ENCODE results near the gene ZBTB16.
A peak's percentile ranks its signal among the peaks of the same experiment; 100 is the strongest.
"Not testable (repeated sequence)": the region's sequence is repeated elsewhere in the genome, so short reads cannot be mapped to it uniquely, and the experiment has no call there.

The ZBTB16 gene

GRCh38 chr11:114044042-114044871, 15.3 kb upstream of the ZBTB16 start:
- DNase-seq, result no peak

GRCh38 chr11:114047327-114047726, 12.2 kb upstream of the ZBTB16 start:
- DNase-seq, result no peak

DNA sequence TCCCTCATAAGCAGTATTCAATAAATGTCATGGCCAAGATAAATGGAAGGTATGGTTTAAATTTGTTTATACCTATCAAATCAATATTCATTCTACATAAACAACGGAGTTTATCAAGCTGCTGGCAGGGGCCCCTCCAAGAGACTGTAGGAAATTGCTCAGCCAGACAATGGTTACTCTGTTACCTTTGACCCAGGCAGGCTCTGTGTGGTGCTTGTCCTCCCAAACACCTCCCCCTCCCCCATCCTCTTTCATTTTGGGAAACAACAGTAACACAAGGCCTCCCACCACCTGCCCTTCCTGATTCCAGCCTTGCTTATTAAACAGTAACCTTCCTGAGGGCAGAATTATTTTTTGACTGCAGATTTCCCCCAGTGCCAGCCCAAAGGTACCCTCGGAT, 10.5 kb upstream of the ZBTB16 start:
- no peak for DNase-seq

DNA sequence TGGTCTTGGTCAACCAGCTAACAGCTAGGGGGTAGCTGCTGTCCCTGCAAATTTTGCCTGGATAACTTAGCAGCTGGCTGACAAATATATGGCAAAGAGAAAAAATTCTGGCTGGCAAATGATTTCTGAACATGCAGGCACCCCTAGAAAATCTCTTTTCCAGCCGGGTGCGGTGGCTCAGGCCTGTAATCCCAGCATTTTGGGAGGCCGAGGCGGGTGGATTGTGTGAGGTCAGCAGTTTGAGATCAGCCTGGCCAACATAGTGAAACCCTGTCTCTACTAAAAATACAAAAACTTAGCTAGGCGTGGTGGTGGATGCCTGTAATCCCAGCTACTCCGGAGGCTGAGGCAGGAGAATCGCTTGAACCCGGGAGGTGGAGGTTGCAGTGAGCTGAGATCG, 9.7 kb upstream of the ZBTB16 start:
- DNase-seq, result not testable (repeated sequence)

DNA sequence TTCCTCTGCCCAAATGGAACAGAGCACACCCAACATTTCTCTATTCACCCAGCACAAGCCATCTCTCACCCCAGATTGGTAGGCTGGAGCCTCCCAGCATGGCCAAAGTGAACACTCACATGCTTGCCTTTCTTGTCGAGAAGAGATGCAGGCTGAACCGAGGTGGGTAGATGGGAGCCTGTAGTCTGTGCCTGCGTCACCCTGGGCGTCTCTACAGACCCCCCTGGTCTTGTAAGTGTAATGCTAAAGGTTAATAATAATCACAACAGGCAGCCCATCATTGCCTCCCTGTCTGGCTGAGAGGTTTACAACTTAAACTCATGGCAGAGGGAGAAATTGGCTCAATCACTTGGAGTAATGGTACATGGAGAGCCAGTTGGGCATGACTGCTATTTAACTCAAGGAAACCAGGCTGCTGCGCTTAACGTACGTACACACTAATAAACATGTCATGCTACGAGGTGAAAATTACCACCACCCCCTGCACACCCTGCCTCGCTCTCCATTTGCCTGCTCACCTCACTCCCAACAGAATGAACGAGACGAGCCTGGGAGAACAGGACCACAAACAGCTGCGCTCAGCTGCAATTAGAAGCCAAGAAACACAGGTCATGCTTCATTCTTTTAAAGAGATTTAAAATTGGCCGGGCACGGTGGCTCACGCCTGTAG, 9.1 kb upstream of the ZBTB16 start:
- no peak for DNase-seq

- DNase-seq, result no peak
Observed at GRCh38 chr11:114051558-114051957, 8.0 kb upstream of the ZBTB16 start.

DNA sequence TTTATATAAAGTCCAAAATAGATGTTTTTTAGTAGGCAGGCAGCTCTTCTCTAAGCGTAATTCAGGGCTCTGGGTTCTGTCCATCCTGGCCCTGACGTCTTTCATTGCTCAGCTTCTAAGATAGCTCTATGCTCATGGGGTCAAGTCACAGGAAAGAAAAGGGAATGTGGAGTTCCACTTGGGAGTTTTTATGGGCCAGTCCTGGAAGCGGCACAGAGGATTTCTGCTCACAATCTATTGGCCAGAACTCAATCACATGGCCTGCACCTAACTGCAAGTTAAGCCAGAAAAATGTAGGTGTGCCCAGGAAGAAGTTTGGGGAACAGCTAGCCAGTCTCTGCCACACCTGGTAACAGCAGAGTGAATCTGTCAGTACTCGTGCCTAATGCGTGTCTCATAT, 7.4 kb upstream of the ZBTB16 start:
- DNase-seq, result no peak

DNA sequence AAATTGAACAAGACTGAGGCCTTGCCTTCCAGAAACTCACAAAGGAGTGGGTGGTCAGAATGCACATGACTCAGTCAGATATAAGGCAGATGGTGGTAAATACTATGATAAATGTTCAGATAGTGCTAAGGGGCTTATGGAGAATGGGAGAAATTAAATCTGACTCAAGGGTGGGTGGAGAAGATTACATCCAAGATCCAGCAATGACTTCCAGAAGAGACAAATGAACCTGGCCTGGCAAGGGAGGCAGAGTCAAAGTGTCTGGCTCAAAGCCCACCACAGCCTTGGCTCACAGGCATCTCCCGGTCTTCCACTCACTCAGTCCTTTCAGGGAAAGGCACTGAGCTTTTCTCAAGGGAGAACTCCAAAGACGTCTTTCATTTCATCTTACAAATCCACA, 6.1 kb upstream of the ZBTB16 start:
- no peak for DNase-seq

DNA sequence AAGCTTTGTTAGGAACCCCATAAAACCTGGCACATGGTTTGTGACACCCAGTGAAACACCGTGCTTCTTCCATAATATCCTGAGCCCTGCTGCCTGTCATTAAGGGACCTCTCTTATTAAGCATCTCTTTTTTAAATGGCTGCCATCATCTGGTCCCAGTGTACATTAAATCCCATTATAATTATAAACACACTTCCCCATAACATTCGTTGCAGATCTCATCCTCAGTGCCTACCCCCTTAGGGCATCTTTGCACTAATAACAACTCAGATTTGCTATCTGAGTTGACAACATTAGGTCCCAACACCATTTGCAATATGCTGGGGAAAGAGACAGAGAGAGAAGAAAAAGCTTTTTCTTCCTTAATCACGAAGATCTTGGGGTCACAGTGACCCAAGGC, 4.7 kb upstream of the ZBTB16 start:
- no peak for DNase-seq

DNA sequence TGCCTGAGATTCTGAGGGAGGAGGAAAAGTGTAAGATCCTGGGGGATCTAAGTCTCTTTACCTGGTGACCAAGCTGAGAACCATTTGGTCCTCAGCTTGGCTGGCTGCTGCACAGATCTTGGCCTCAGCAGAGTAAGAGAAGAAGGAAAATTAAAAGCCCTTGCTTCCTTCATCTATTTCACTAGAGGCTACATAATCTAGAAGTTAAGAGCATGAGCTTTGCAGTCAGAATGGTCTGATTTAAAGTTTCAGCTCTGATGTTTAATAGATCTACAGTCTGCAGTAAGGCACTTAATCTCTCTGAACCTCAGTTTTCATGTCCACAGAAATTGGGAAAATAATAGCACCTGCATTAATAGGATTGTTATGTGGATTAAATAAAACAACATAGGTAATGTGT, 3.1 kb upstream of the ZBTB16 start:
- no peak for DNase-seq

- DNase-seq, result peak; percentile 85
Observed at GRCh38 chr11:114057147-114057546, 2.4 kb upstream of the ZBTB16 start.

GRCh38 chr11:114057605-114058004, 1.9 kb upstream of the ZBTB16 start:
- DNase-seq, result no peak

GRCh38 chr11:114058026-114058706, 1.3 kb upstream of the ZBTB16 start:
- DNase-seq, result no peak

DNA sequence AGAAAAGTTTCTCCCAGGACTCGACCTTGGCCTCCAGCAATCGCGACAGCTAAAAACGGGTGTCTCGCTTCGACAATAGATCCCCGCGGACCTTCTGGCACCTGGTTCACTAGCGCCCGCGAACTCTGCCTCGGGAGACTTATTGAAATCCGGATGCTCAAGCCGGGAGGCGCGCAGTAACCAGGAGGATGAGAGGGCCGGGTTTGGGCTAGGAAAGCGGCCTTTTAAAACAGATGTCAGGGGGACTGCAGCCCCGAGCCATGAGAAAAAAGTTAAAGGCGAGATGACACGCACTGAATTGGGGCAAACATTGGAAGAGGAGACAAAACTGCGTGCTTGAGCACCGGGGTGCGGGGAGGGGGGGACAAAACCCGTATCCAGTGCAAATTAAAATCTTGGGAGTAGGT, 637 bp upstream of the ZBTB16 start:
- DNase-seq, result no peak

DNA sequence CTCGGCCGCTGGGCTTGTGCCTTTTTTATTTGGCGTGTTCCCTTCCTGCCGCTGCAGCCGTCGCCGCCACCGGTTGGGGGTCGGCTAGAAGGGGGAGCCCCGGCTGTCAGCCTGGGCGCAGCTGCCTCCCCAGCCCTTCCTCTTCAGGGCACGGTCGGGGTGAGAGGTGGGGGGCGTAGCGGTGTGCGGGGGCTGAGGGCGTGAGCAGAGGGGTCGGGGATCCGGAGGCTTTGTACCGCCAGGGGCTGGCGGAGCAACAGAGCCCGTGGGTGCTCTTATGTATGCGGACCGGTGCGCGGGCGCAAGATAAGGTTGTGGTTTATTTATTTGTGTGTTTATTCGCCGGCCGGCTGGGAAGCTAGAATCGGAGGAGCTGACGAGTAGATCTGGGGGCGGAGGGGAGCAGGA, 477 bp downstream of the ZBTB16 start:
- peak; percentile 95 for DNase-seq

DNA sequence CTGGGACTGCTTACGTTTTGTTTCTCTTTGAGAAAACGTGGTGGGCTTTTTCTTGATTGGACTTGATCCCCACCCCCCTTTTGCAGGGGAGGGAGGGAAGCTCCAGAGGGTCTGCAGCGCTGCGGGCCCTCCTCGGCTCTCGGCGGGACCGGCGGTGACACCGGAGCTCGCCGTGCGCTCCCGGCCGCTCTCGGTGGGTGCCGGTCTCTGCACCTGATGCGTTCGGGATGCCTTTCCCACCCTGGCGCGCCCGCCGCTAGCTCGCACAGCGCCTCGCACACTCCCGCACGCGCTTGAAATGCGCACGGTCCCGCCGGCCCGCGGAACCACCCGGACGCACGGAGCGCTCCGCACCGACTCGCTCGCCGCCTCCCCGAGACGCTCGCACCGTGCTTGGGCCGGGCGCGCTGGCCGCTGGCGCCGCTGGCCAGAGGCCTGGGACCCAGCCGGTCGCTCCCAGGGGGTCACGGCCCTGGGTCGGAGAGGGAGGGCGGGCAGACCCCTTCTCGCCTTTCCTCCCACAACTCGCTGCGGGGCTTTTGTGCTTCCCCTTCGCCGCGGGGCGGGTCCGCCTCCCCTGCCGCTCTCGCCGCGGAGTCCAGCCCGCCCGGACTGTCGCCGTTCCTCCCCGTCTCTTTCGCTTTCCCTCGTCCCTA, 1.0 kb downstream of the ZBTB16 start:
- DNase-seq, result peak; percentile 61

GRCh38 chr11:114061048-114061680, 1.7 kb downstream of the ZBTB16 start:
- DNase-seq, result peak; percentile 72

DNA sequence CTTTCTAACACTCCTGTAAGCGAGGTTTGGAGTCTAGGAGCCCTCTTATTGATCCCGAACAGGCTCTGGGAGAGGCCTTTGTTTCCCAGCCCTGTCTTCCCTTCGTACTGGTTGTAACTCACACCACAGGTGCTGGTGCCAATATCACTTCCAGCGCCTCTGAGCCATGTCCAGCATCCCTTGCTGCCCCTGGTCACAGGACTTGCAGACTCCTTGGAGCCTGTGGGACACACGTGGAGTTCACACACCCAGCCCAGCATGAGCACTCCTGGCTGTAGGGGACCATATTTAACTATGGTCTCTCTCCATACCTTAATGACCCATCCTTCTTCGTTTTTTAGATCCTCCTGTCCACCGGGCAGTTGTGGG, 2.2 kb downstream of the ZBTB16 start:
- no peak for DNase-seq

GRCh38 chr11:114062272-114062671, 2.8 kb downstream of the ZBTB16 start:
- no peak for DNase-seq

GRCh38 chr11:114063149-114063828, 3.8 kb downstream of the ZBTB16 start:
- no peak for DNase-seq

- DNase-seq, result no peak
Observed at GRCh38 chr11:114063829-114064201, 4.3 kb downstream of the ZBTB16 start.

DNA sequence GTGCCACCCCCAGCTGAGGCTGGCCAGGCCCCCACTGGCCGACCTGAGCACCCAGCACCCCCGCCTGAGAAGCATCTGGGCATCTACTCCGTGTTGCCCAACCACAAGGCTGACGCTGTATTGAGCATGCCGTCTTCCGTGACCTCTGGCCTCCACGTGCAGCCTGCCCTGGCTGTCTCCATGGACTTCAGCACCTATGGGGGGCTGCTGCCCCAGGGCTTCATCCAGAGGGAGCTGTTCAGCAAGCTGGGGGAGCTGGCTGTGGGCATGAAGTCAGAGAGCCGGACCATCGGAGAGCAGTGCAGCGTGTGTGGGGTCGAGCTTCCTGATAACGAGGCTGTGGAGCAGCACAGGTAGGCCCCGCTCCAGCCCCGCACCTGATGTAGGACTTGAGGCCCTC, 4.7 kb downstream of the ZBTB16 start:
- DNase-seq, result no peak
